Liver (tissue), 9 donors: ENCODE data around the gene NR2F1. TPM values are rescaled to one million over a fixed set of nuclear protein-coding genes. Genes with fewer than 3 reads are reported as not detected.

Source experiments
- DNase-seq: peaks from one replicate; pipeline ENCODE4 v3.0.0-alpha.2; 2017; ENCODE audit warnings: low spot score
- H3K27ac ChIP-seq, 2 donors: one replicate each; pipeline ENCODE4 v1.7.0; 2013; ENCODE audit warnings: inconsistent platforms in 2 of 2, low read length in 2 of 2, control low read depth in 1 of 2, low read depth in 1 of 2, mild to moderate bottlenecking in 1 of 2
- H3K27me3 ChIP-seq, 4 donors: one replicate each; pipeline versions ENCODE4 v1.6.1 to v1.7.0; 2013; ENCODE audit warnings: low read length in 3 of 4, inconsistent platforms in 1 of 4, mild to moderate bottlenecking in 1 of 4, moderate library complexity in 1 of 4; ENCODE audit not compliant: control insufficient read depth in 4 of 4, insufficient read depth in 4 of 4
- H3K36me3 ChIP-seq, 4 donors: one replicate each; pipeline versions ENCODE4 v1.6.1 to v1.7.0; 2013; ENCODE audit warnings: low read length in 3 of 4, mild to moderate bottlenecking in 3 of 4, low read depth in 1 of 4, moderate library complexity in 1 of 4; ENCODE audit not compliant: control insufficient read depth in 4 of 4, insufficient read depth in 3 of 4
- H3K4me1 ChIP-seq, 4 donors: one replicate each; pipeline versions ENCODE4 v1.6.1 to v1.7.0; 2013; ENCODE audit warnings: low read length in 3 of 4, mild to moderate bottlenecking in 3 of 4, moderate library complexity in 1 of 4; ENCODE audit not compliant: control insufficient read depth in 4 of 4, insufficient read depth in 4 of 4
- H3K4me3 ChIP-seq, 3 donors: one replicate each; pipeline versions ENCODE4 v1.6.1 to v1.7.0; 2013; ENCODE audit warnings: low read length in 3 of 3, control low read depth in 1 of 3, low read depth in 1 of 3, mild to moderate bottlenecking in 1 of 3
- H3K9ac ChIP-seq, 2 donors: one replicate each; pipeline ENCODE4 v1.7.0; 2013; ENCODE audit warnings: low read length in 2 of 2, mild to moderate bottlenecking in 2 of 2, moderate library complexity in 2 of 2, control low read depth in 1 of 2, low read depth in 1 of 2
- H3K9me3 ChIP-seq, 4 donors: one replicate each; pipeline versions ENCODE4 v1.6.1 to v1.7.0; 2013; ENCODE audit warnings: low read length in 3 of 4; ENCODE audit not compliant: control insufficient read depth in 4 of 4
- ATF3 ChIP-seq: IDR thresholded peaks from 2 replicates; pipeline ENCODE4 v1.6.1; 2016; ENCODE audit warnings: antibody characterized with exemption
- CTCF ChIP-seq: fragments of 150-350 bp; IDR thresholded peaks from 2 replicates; pipeline ENCODE4 v1.5.1; 2017; ENCODE audit warnings: improper control_type of control experiment, low read depth, low read length; ENCODE audit not compliant: missing input control
- EGR1 ChIP-seq, 2 donors: IDR thresholded peaks; 2 replicates each; pipeline ENCODE4 v1.6.1; 2016 to 2018; ENCODE audit warnings: antibody characterized with exemption in 2 of 2, low read depth in 2 of 2
- FOXA1 ChIP-seq: IDR thresholded peaks from 2 replicates; pipeline ENCODE4 v1.6.1; 2016; ENCODE audit warnings: antibody characterized with exemption
- FOXA2 ChIP-seq: IDR thresholded peaks from 2 replicates; pipeline ENCODE4 v1.6.1; 2016; ENCODE audit warnings: antibody characterized with exemption
- GABPA ChIP-seq, 2 donors: IDR thresholded peaks in 1 of 2; conservative IDR thresholded peaks in 1 of 2; 2 replicates each; pipeline ENCODE4 v1.6.1; 2016; ENCODE audit warnings: antibody characterized with exemption in 2 of 2, mild to moderate bottlenecking in 1 of 2, moderate library complexity in 1 of 2
- HNF4A ChIP-seq, 2 donors: conservative IDR thresholded peaks; 2 replicates each; pipeline ENCODE4 v1.6.1; 2016; ENCODE audit warnings: antibody characterized with exemption in 2 of 2, mild to moderate bottlenecking in 2 of 2
- HNF4G ChIP-seq: IDR thresholded peaks from 2 replicates; pipeline ENCODE4 v1.6.1; 2016; ENCODE audit warnings: antibody characterized with exemption
- JUND ChIP-seq, 2 donors: IDR thresholded peaks; 2 replicates each; pipeline ENCODE4 v1.6.1; 2016; ENCODE audit warnings: antibody characterized with exemption in 2 of 2
- NR2F2 ChIP-seq: IDR thresholded peaks from 2 replicates; pipeline ENCODE4 v1.6.1; 2016; ENCODE audit warnings: antibody characterized with exemption
- RAD21 ChIP-seq, 2 donors: IDR thresholded peaks; 2 replicates each; pipeline ENCODE4 v1.6.1; 2016; ENCODE audit warnings: antibody characterized with exemption in 2 of 2, mild to moderate bottlenecking in 2 of 2
- REST ChIP-seq: IDR thresholded peaks from 2 replicates; pipeline ENCODE4 v1.6.1; 2016; ENCODE audit warnings: antibody characterized with exemption, mild to moderate bottlenecking
- RXRA ChIP-seq, 2 donors: IDR thresholded peaks; 2 replicates each; pipeline ENCODE4 v1.6.1; 2017 to 2018; ENCODE audit warnings: antibody characterized with exemption in 2 of 2, mild to moderate bottlenecking in 1 of 2
- SP1 ChIP-seq: IDR thresholded peaks from 2 replicates; pipeline ENCODE4 v1.6.1; 2018; ENCODE audit warnings: antibody characterized with exemption, mild to moderate bottlenecking
- TAF1 ChIP-seq: conservative IDR thresholded peaks from 2 replicates; pipeline ENCODE4 v1.6.1; 2016; ENCODE audit warnings: antibody characterized with exemption, mild to moderate bottlenecking
- YY1 ChIP-seq: IDR thresholded peaks from 2 replicates; pipeline ENCODE4 v1.6.1; 2016; ENCODE audit warnings: antibody characterized with exemption, mild to moderate bottlenecking
- ZBTB33 ChIP-seq: IDR thresholded peaks from 2 replicates; pipeline ENCODE4 v1.6.1; 2016; ENCODE audit warnings: antibody characterized with exemption
- WGBS: extraction: QIAGEN DNeasy Blood & Tissue Kit; methylation state at CpG from one replicate; pipeline ENCODE4 v1.1.7; 2013; 5-methylcytosine and 5-hydroxymethylcytosine counted together
- polyA plus RNA-seq, 2 donors: library from polyadenylated mRNA; stranded (reverse) in 1 of 2; unstranded in 1 of 2; fragments of 200-250 nt in 1 of 2; fragments of >200 nt in 1 of 2; fragmentation: Nextera tagmentation in 1 of 2; extraction: Ambion mirVana in 1 of 2; gene quantifications; one replicate each; pipeline versions ENCODE4 v1.2.1 to v1.2.3, GENCODE V29; 2013 to 2015
- total RNA-seq, 2 donors: library from RNA; depleted of rRNA; stranded (reverse); fragments of >200 nt; gene quantifications; one replicate each; pipeline ENCODE4 v1.2.3, GENCODE V29; 2014
- TF ChIP-seq, protein P1 (sequence below): IDR thresholded peaks from 2 replicates; pipeline ENCODE4 v1.6.1; 2016; ENCODE audit warnings: antibody characterized with exemption
- donor health status: healthy.
- donor health status: healthy.
- donor health status: healthy.
- donor health status: healthy.
- donor health status: healthy.

Gene NR2F1
- total and polyA plus RNA-seq, 4 donors, result 3.9 to 13.0 (median 10.6) TPM

GRCh38 chr5:93636837-93637236, 53.8 kb downstream of the NR2F1 start:
- H3K4me1 ChIP-seq, result no peaks in the 10 kb centered on the region
- H3K4me3 ChIP-seq, result no peak overlapping the region
- 76% methylated on average over 1 of the region's 1 CpG for WGBS
- H3K27me3 ChIP-seq, result no peaks in the 10 kb centered on the region
- H3K9me3 ChIP-seq, result no peaks in the 10 kb centered on the region
- no peak overlapping the region for H3K27ac ChIP-seq
- TF ChIP-seq NR2F2 (no peak), FOXA2 (no peak), GABPA (IDR thresholded peaks at IDR 0.05 in 1 of 2, conservative IDR thresholded peaks at IDR 0.05 in 1 of 2) (no peak), CTCF (no peak), ZBTB33 (no peak), HNF4A (conservative IDR thresholded peaks at IDR 0.05) (no peak), FOXA1 (no peak), EGR1 (IDR thresholded peaks at IDR 0.05; ENCODE audit: low read depth in 2 of 2) (no peak), HNF4G (no peak), RAD21 (IDR thresholded peaks at IDR 0.05) (no peak), ATF3 (no peak), TAF1 (no peak), JUND (IDR thresholded peaks at IDR 0.05) (no peak), REST (no peak), YY1 (no peak), SP1 (no peak), RXRA (IDR thresholded peaks at IDR 0.05) (no peak)
- TF ChIP-seq, protein P1, sequence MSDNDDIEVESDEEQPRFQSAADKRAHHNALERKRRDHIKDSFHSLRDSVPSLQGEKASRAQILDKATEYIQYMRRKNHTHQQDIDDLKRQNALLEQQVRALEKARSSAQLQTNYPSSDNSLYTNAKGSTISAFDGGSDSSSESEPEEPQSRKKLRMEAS, result no peak
- H3K36me3 ChIP-seq, result no peaks in the 10 kb centered on the region
- no peak for DNase-seq
- no peak overlapping the region for H3K9ac ChIP-seq

- DNase-seq, result no peak
- Histone ChIP-seq H3K27ac (no peak overlapping the region), H3K27me3 (no peaks in the 10 kb centered on the region), H3K9ac (no peak overlapping the region), H3K9me3 (no peaks in the 10 kb centered on the region), H3K4me3 (no peak overlapping the region), H3K4me1 (no peaks in the 10 kb centered on the region), H3K36me3 (no peaks in the 10 kb centered on the region)
- WGBS, result 59% methylated on average over 2 of the region's 2 CpGs
- TF ChIP-seq EGR1 (IDR thresholded peaks at IDR 0.05; ENCODE audit: low read depth in 2 of 2) (no peak), JUND (IDR thresholded peaks at IDR 0.05) (no peak), ZBTB33 (no peak), RXRA (IDR thresholded peaks at IDR 0.05) (no peak), RAD21 (IDR thresholded peaks at IDR 0.05) (no peak), CTCF (no peak), TAF1 (no peak), HNF4G (peak; percentile 53), ATF3 (no peak), GABPA (IDR thresholded peaks at IDR 0.05 in 1 of 2, conservative IDR thresholded peaks at IDR 0.05 in 1 of 2) (no peak), FOXA1 (no peak)
- TF ChIP-seq, protein P1, result no peak
These were observed 54.7 kb downstream of the NR2F1 start for GRCh38 chr5:93637697-93638096.
